Measurements from ENCODE around the gene CRYGB. TPM values are rescaled to one million over a fixed set of nuclear protein-coding genes. Genes with fewer than 3 reads are reported as not detected.

Gene CRYGB
- total and polyA plus RNA-seq, 2 donors (not counting 1 experiment from before 2014, with no cell fraction given) = not detected

- Histone ChIP-seq H3K9me3 (ENCODE audit: control insufficient read depth, insufficient read depth, low read depth, low read length) (no peaks in the 10 kb centered on the region), H3K9ac (ENCODE audit: insufficient read depth, low read length) (no peak overlapping the region), H3K4me3 (replicated peaks in 1 of 4; ENCODE audit: control extremely low read depth in 1 of 4, insufficient read depth in 1 of 4, low read depth in 3 of 4, low read length in 4 of 4) (no peak overlapping the region), H4K20me1 (ENCODE audit: control insufficient read depth, extremely low read depth, insufficient read depth, low read length) (no peaks in the 10 kb centered on the region), H3K4me1 (ENCODE audit: control insufficient read depth, extremely low read depth, insufficient read depth, low read length) (no peaks in the 10 kb centered on the region), H3K27me3 (ENCODE audit: control insufficient read depth, insufficient read depth, low read length) (no peaks in the 10 kb centered on the region), H3K27ac (ENCODE audit: insufficient read depth, low read length) (no peak overlapping the region), H2AFZ (ENCODE audit: low read length) (no peak overlapping the region), H3K79me2 (ENCODE audit: control insufficient read depth, insufficient read depth, low read length) (no peaks in the 10 kb centered on the region), H3K36me3 (ENCODE audit: control insufficient read depth, insufficient read depth, low read length) (no peaks in the 10 kb centered on the region), H3K4me2 (ENCODE audit: extremely low read depth, insufficient read depth, low read length) (no peak overlapping the region)
- DNase-seq (ENCODE audit: low read depth in 2 of 2) = no peak
- TF ChIP-seq EZH2 (IDR thresholded peaks at IDR 0.05; ENCODE audit: low read length, missing control alignments) (no peak), CTCF (conservative IDR thresholded peaks at IDR 0.05 in 1 of 2, IDR thresholded peaks at IDR 0.05 in 1 of 2; ENCODE audit: low read depth in 1 of 2, low read length in 2 of 2) (no peak)
These were observed 10.5 kb upstream of the CRYGB start for GRCh38 chr2:208156439-208156838.

- Histone ChIP-seq H3K9me3 (ENCODE audit: control insufficient read depth, insufficient read depth, low read depth, low read length) (no peaks in the 10 kb centered on the region), H3K4me2 (ENCODE audit: extremely low read depth, insufficient read depth, low read length) (no peak overlapping the region), H3K9ac (ENCODE audit: insufficient read depth, low read length) (no peak overlapping the region), H4K20me1 (ENCODE audit: control insufficient read depth, extremely low read depth, insufficient read depth, low read length) (no peaks in the 10 kb centered on the region), H3K4me3 (replicated peaks in 1 of 4; ENCODE audit: control extremely low read depth in 1 of 4, insufficient read depth in 1 of 4, low read depth in 3 of 4, low read length in 4 of 4) (no peak overlapping the region), H3K4me1 (ENCODE audit: control insufficient read depth, extremely low read depth, insufficient read depth, low read length) (no peaks in the 10 kb centered on the region), H3K79me2 (ENCODE audit: control insufficient read depth, insufficient read depth, low read length) (no peaks in the 10 kb centered on the region), H3K27ac (ENCODE audit: insufficient read depth, low read length) (no peak overlapping the region), H3K36me3 (ENCODE audit: control insufficient read depth, insufficient read depth, low read length) (no peaks in the 10 kb centered on the region), H2AFZ (ENCODE audit: low read length) (no peak overlapping the region), H3K27me3 (ENCODE audit: control insufficient read depth, insufficient read depth, low read length) (no peaks in the 10 kb centered on the region)
- TF ChIP-seq CTCF (conservative IDR thresholded peaks at IDR 0.05 in 1 of 2, IDR thresholded peaks at IDR 0.05 in 1 of 2; ENCODE audit: low read depth in 1 of 2, low read length in 2 of 2) = no peak
- no peak for TF ChIP-seq EZH2 (IDR thresholded peaks at IDR 0.05; ENCODE audit: low read length, missing control alignments)
- peak in 1 of 2 donors; percentile 33 for DNase-seq (ENCODE audit: low read depth in 2 of 2)
These were observed 7.2 kb upstream of the CRYGB start for GRCh38 chr2:208153156-208153555.

GRCh38 chr2:208150956-208151355, 5.0 kb upstream of the CRYGB start:
- no peak for TF ChIP-seq CTCF (conservative IDR thresholded peaks at IDR 0.05 in 1 of 2, IDR thresholded peaks at IDR 0.05 in 1 of 2; ENCODE audit: low read depth in 1 of 2, low read length in 2 of 2)
- TF ChIP-seq EZH2 (IDR thresholded peaks at IDR 0.05; ENCODE audit: low read length, missing control alignments) = no peak
- Histone ChIP-seq H3K36me3 (ENCODE audit: control insufficient read depth, insufficient read depth, low read length) (no peaks in the 10 kb centered on the region), H4K20me1 (ENCODE audit: control insufficient read depth, extremely low read depth, insufficient read depth, low read length) (no peaks in the 10 kb centered on the region), H3K9ac (ENCODE audit: insufficient read depth, low read length) (no peak overlapping the region), H3K4me2 (ENCODE audit: extremely low read depth, insufficient read depth, low read length) (no peak overlapping the region), H3K9me3 (ENCODE audit: control insufficient read depth, insufficient read depth, low read depth, low read length) (no peaks in the 10 kb centered on the region), H2AFZ (ENCODE audit: low read length) (no peak overlapping the region), H3K79me2 (ENCODE audit: control insufficient read depth, insufficient read depth, low read length) (no peaks in the 10 kb centered on the region), H3K27me3 (ENCODE audit: control insufficient read depth, insufficient read depth, low read length) (no peaks in the 10 kb centered on the region), H3K4me1 (ENCODE audit: control insufficient read depth, extremely low read depth, insufficient read depth, low read length) (no peaks in the 10 kb centered on the region), H3K4me3 (replicated peaks in 1 of 4; ENCODE audit: control extremely low read depth in 1 of 4, insufficient read depth in 1 of 4, low read depth in 3 of 4, low read length in 4 of 4) (no peak overlapping the region), H3K27ac (ENCODE audit: insufficient read depth, low read length) (no peak overlapping the region)
- DNase-seq (ENCODE audit: low read depth in 2 of 2) = no peak
